HK-2 (cell line): Measurements from ENCODE around the gene DNMT3B.
"Not testable (repeated sequence)": the region's sequence is repeated elsewhere in the genome, so short reads cannot be mapped to it uniquely, and the experiment has no call there.

Experiments used
- DNase-seq: peaks from one replicate; pipeline ENCODE4 v3.0.0-alpha.2; 2018; ENCODE audit not compliant: unreplicated experiment

The DNMT3B gene

DNA sequence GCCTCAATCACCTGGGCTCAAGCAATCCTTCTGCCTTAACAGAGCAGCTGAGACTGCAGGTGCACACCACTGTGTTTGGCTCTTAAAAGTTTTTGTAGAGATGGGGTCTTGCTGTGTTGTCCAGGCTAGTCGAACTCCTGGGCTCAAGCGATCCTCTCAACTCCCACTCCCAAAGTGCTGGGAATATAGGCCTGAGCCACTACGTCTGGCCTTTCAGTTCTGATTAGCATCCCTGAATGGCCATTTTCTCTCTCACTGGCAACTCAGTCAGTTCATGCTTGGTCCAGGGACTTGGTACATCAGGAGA, 28.5 kb downstream of the DNMT3B start:
- no peak for DNase-seq

DNA sequence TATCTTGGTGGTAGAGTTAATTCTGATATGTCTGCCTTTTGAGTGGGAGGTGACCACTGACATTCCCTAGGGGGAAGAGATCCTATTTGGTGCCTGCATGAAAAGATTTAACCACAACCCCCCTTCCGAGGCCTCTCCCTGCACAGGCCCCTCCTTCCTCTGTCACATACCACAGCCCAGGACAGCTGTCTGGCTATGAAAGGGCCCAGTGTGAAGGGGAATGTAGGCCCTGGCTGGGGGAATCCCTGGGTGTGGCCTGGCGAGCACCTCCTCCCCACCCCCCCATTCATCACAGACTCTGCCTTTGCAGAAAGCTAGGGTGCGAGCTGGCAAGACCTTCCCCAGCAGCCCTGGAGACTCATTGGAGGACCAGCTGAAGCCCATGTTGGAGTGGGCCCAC, 30.1 kb downstream of the DNMT3B start:
- peak; percentile 17 for DNase-seq

DNA sequence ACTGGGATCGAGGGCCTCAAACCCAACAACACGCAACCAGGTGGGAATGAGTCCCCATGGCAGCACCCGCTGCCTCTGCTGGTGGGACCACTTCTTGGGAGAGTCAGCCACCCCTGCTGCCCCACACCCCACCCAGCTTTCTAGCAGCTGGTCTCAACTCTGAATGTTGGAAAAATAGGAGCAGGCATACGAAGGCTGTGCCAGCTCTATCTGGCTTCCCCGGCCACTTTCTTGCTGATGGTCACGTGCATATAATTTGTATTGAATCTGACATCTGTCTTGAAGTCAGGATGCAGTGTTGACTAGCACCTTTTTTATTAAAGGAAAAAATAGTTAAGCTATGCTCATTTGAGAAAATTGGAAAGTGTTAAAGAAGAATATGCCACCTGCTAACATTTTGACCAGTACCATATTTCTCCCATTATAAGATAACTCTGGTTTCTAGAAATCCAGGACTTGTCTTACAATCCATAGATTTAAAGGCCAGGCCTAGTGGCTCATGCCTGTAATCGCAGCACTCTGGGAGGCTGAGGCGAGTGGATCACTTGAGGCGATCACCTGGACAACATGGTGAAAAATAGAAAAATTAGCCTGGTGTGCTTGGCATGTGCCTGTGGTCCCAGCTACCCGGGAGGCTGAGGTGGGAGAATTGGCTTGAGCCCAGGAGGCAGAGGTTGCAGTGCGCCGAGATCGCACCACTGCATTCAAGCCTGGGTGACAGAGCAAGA, 30.7 kb downstream of the DNMT3B start:
- no peak for DNase-seq

DNA sequence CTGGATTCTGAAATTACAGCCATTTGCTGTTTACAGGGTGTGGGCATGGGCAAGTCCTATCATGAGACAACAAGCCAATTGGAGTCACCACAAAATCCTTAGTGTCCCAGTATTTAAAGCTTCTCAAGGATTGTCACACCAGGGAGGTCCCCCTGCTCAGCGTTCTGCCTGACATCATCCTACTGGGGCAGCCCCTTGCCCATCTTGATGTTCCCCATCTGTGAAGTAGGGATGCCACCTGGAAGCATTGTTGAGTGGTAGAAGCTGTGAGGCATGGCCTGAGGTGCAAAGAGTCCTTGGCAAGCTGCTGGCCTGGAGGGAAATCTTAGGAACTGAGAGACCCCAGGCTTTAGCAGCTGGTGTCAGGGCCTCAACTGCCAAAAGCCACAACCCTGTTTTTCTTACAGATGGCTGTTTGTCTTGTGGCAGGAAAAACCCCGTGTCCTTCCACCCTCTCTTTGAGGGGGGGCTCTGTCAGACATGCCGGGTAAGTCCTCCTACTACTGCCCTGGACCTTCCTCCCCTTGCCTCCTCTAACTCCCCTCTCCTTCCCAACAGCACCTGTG, 34.3 kb downstream of the DNMT3B start:
- no peak for DNase-seq

DNA sequence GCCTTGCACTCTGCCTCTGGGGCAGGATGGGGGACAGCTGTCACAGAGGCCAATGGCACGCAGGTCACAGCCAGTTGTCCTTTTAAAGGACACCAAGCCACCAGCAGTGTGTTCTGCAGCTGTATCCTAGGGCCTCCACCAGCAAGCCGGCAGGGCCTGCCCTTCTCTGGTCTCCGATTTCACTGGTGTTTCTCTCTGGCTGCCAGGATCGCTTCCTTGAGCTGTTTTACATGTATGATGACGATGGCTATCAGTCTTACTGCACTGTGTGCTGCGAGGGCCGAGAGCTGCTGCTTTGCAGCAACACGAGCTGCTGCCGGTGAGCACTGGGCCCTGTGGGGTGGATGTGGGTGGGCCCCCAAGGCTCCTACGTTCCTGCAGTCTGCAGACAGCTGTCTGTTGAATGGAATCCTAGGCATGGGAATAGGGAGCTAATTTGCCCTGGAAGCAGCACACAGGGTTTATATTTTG, 34.8 kb downstream of the DNMT3B start:
- no peak for DNase-seq

DNA sequence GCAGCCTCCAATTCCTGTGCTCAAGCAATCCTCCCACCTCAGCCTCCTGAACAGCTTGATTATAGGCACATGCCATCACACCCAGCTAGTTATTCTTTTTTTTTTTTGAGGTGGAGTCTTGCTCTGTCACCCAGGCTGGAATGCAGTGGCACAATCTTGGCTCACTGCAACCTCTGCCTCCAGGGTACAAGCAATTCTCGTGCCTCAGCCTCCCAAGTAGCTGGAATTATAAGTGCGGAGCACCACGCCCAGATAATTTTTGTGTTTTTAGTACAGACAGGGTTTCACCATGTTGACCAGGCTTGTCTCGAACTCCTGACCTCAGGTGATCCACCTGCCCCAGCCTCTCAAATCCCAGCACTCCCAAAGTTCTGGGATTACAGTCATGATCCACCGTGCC, 35.4 kb downstream of the DNMT3B start:
- DNase-seq, result not testable (repeated sequence)

DNA sequence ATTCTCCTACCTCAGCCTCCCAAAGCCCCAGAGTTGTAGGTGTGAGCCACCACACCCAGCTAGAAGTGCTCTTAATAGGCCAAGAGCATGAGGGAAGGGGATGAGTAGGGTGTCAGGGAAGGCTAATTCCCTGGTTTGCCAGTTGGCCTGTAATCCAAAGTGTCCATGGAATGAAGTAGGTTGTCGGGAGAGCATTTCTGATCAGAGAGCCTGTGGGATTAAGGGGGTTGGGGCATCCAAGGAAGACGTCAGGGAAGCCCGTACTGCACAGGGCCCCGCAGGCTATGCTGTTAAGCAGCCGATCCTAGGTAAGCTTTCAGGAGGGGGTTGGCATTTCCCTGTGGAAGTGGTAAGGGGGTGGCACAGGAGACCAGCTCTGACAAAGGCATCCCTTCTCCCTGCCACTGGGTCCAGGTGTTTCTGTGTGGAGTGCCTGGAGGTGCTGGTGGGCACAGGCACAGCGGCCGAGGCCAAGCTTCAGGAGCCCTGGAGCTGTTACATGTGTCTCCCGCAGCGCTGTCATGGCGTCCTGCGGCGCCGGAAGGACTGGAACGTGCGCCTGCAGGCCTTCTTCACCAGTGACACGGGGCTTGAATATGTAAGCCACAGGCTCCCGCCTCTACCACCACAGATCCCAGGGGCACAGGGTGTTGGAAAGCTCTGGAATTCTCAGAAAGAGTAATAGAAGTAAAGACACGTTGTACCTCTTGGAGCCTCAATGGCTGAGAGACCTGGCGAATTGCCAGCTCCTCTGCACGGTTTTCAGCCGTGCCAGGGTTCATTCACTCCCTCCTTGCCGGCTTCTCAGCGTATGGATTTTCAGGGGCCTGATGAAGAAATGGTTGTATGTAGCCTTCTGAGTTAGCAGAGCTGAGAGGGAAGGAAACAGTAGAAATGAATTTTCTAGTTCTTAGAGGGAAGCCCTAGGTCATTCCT, 36.1 kb downstream of the DNMT3B start:
- no peak for DNase-seq

DNA sequence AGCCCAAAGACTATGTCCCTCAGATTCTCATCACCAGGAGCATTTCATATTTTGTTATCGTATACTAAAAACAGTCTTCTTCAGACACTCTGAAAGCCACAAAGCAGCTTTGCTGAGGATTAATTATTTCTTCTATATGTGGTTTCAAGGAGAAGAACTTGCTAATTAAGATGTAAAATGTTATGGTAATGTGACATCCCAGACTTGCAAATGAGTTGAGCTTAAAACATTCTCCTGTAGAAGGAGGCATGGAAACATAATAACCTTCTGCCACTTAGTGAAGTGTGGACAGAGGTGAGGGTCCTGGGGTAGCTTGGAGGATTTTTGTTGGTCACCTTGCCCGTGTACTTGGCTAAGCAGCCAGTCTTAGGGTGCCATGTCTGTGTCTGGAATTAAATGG, 40.9 kb downstream of the DNMT3B start:
- no peak for DNase-seq

DNA sequence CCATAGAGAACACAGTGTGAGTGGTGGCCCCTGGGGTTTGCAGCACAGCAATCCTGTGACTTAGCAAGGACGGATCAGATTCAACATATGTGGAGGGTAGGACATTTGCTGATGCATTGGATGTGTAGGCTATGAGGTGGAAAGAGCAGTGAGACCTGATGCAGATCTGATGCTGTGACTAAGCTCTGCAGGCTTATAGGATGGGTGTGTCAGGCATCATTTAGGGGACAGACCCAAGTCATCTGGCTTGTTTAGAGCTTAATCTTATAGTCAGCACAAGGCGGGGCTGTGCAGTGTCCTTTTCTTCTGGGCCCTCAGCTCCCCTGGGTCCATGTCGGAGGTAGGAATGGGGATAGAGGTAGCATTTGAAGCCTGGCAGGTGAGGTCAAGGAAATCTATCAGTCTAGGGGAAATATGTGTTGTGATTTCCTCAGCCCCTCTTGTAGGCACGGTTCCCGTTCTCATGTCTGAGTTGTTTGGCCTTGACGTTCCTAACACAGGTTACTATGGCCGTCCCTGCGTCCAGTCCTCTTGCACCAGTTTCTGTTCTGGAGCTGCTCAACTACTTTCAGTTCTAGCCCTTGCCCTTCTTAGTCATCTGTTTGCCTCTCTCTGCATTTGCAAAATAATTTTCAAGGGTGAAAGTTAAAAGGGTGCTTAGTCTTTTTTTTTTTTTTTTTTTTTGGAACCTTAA, 42.0 kb downstream of the DNMT3B start:
- DNase-seq, result no peak

DNA sequence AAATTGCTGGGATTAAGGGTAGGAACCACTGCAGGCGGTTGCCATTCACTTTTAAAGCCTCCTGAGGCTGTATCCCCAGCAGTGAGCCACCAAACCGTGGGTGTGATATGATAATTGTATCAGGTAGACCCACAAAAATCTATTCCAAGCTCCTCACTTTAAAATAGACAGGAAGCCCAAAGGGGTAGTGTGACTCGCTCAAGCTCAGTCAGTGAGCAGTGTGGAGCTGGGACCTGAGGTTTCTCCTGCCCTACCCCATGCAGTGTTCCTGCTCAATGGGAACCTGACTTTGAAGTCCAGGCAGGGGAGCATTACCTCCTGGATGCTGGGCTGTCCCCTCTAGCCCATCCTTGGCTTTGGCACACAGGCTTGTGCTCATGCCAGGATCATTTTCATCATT, 42.6 kb downstream of the DNMT3B start:
- DNase-seq, result no peak

DNA sequence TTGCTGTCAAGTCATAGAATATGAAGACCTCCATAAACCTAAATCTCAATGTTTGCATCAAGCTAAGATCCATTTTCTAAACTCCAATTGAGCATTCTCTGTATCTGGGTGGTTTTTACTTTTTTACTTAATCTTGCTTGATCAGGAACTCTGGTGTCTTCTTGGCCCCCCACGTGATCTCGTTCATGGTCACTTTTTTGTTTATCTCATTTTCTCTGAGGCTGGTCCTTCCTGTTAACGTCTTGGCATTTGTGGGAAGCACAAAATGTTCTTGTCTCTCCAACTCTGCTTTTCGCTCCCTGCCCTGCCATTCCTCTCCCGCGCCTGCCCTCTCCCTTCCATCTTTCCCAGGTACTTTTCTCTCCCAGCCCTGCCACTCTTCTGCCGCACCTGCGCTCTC, 43.5 kb downstream of the DNMT3B start:
- no peak for DNase-seq

DNA sequence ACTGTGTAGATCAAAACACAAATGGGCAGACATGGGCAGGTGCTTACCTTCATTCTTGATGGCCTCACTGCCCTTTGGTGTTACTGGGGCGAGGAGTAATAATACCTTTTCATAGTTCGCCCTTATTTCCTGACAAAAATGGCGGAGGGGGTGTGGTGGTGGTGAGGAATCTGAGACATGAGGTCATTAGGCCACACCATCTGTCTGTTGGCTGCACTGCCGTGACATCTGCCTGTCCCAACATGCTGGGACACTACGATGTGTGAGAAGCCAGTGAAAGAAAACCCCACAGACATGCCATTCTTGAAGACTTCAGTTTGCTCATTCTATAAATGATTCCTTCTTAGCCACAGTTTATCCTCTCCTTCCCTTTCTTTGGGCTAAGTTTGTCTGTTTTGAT, 44.2 kb downstream of the DNMT3B start:
- DNase-seq, result no peak

DNA sequence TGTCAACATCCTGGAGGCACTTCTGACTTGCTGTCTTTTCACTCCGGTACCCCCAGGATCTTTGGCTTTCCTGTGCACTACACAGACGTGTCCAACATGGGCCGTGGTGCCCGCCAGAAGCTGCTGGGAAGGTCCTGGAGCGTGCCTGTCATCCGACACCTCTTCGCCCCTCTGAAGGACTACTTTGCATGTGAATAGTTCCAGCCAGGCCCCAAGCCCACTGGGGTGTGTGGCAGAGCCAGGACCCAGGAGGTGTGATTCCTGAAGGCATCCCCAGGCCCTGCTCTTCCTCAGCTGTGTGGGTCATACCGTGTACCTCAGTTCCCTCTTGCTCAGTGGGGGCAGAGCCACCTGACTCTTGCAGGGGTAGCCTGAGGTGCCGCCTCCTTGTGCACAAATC, 45.5 kb downstream of the DNMT3B start:
- no peak for DNase-seq

DNA sequence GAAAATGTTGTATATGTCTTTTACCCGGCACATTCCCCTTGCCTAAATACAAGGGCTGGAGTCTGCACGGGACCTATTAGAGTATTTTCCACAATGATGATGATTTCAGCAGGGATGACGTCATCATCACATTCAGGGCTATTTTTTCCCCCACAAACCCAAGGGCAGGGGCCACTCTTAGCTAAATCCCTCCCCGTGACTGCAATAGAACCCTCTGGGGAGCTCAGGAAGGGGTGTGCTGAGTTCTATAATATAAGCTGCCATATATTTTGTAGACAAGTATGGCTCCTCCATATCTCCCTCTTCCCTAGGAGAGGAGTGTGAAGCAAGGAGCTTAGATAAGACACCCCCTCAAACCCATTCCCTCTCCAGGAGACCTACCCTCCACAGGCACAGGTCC, 46.3 kb downstream of the DNMT3B start:
- no peak for DNase-seq

DNA sequence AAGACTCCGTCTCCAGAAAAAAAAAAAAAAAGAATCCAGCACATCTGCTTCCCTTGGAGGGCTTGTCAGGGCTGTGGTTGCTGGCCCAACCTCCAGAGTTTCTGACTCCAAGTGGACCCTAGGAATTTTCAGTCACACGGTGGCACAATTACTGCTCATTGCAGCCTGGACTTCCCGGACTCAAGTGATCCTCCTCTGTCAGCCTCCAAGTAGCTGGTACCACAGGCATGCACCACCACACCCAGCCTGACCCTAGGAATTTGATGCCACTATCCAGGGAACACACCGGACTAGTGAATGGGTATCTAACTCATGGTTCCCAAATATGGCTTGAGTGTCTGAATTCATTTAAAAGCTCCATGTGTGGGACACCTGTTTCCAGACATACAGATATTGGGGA, 47.7 kb downstream of the DNMT3B start:
- DNase-seq, result no peak

DNA sequence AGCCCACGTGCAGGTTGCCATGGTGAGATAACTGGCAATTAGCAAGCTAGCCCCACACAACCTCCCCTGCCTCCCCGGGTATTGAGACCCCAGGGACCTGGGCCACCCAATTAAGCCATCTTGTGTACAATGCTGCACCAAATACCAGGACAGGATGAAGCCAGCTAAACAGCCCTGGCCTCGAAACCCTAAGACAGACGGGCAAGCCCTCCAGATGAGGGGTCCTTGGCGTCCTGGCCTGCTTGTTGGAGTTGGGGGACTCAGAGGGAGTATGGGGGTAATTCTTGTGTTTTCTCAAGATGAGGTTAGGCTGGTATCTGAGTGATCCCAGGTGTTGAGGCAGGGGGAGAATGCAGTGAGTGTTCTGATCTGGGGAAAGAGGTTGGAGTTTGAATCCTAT, 48.8 kb downstream of the DNMT3B start:
- no peak for DNase-seq

DNA sequence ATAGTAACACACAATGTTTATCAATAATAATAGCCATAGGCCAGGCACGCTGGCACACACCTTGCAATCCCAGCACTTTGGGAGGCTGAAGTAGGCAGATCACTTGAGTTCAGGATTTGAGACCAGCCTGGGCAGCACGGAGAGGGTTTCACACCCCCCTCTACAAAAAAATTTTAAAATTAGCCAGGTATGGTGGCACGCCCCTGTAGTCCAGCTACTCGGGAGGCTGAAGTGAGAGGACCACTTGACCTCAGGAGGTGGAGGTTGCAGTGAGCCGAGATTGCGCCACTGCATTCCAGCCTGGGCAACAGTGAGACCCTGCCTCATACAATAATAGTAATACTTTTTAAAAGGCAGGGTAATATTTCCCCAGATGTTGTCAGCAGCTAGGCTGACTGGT, 49.7 kb downstream of the DNMT3B start:
- DNase-seq, result no peak

DNA sequence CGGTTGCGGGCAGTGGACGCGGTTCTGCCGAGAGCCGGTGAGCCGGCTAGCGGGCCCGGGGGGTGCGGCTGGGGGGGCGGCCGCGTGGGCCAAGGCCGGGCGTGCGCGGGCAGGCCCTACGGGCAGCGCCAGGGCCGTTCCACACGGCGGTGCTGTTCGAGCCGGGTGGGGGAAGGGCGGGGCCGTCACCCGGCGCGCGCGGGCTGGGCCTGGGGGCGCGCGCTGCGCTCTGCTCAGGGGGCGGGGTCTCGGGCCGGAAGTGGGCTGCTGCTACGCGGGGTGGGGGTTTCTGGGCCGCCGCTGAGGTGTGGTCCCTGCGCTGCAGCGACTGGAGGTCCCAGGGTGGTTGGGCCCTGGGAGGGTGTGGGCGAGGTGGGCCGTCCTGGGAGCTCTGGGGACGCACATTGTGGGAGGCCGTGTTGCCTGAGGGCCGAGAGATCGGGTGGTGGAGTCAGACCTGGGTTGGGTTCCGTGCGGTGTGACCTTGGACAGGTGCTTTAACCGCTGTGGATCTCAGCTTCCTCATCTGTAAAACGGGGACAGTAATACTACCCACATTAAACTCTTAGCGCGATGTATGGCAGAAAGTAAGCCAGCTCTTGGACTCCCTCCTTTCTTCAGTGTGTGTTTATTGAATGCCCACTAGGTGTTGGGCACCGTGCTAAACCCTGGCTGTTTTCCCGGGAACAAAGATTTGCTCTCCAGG, 58.0 kb downstream of the DNMT3B start:
- DNase-seq, result peak; percentile 88

DNA sequence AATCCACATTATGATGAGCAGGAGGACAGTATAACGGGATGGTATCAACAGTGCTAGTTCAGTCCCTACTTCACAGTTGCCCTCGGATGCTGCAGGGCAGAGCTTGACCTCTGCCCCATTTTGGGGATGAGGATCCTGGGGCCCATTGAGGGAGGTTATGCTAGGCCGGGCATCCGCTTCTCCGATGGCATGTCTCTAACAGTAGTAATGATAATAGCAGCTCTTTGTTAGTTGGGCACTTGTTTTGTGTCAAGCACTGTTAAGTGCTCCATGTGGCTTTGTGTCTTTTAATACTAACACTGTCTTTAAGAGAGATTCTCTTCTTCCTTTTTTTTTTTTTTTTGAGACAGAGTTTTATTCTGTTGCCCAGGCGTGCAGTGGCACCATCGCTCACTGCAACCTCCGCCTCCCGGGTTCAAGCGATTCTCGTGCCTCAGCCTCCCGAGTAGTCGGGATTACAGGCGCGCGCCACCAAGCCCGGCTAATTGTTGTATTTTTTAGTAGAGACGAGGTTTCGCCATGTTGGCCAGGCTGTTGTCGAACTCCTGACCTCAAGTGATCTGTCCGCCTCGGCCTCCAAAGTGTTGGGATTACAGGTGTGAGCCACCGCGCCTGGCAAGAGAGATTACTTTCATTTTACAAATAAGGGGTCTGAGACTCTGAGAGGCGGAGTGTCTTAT, 58.7 kb downstream of the DNMT3B start:
- no peak for DNase-seq

DNA sequence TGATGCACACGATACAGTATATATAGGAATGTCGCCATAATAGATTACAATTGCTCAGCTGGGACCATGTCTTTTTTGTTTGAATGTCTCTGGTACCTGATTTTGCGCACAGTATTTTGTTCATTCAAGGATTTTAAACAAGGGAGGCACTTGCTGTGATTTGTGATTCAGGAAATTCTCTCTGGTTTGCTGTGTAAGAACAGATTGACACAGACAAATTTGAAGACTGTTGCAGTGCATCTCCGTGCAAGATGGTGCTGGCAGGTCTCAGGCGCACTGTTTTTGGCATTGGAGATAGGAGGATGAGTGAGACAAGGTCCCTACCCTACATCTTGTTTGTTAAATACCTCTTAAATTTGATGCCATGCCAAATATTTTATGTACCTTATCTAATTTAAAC, 60.0 kb downstream of the DNMT3B start:
- DNase-seq, result no peak

DNA sequence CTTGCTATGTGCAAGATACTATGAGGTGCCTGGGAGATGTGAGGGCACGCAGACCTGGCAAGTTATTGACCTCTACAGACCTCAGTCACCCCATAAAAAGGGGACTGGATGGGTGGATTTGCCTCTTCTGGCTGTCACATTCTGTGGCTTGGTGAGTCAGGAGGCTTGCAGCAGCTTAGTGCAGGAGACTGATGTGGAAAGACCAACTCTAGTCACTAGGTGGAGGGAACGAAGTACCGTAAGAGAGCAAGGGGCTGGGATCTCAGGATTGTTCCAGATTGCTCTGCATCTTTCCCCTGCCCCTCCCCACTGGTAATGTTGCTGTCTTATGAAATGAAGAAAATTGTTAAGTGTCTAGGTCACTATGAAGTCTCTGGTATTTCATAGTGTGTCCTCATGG, 60.9 kb downstream of the DNMT3B start:
- peak; percentile 55 for DNase-seq
